NOMO-1 (cell line): ENCODE data around the gene JADE2.
"Not testable (repeated sequence)": the region's sequence is repeated elsewhere in the genome, so short reads cannot be mapped to it uniquely, and the experiment has no call there.

Experiments
- DNase-seq, 2 experiments: peaks; one replicate each; lab custom pipeline; 2025; ENCODE audit not compliant: unreplicated experiment in 2 of 2; lab: John Stamatoyannopoulos, UW

The JADE2 gene

GRCh38 chr5:134524826-134525682, at the start of gene JADE2:
Gene JADE2, plus strand, starts transcription at chr5:134525670. Its CDS starts 10,188 bp downstream, at chr5:134535858.
- DNase-seq, result peak; percentile 82 to 86

GRCh38 chr5:134477462-134478245, 47.8 kb upstream of the JADE2 start:
- DNase-seq, result no peak

DNA sequence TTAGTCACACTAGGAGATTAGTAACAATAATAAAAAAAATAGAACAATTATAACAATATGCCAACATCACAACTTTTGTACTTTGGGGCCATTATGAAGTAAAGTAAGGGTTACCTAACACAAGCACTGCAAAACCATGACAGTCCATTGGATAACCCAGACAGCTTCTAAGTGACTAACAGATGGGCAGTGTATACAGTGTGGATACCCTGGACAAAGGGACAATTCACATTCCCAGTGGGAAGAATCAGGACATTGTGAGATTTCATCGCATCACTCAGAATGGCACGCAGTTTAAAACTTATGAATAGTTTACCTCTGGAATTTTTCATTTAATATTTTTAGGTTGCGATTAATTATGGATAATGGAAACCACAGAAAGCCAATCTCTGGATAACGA, 45.6 kb upstream of the JADE2 start:
- no peak for DNase-seq

- no peak for DNase-seq
Measured at GRCh38 chr5:134489227-134489944, 36.1 kb upstream of the JADE2 start.

DNA sequence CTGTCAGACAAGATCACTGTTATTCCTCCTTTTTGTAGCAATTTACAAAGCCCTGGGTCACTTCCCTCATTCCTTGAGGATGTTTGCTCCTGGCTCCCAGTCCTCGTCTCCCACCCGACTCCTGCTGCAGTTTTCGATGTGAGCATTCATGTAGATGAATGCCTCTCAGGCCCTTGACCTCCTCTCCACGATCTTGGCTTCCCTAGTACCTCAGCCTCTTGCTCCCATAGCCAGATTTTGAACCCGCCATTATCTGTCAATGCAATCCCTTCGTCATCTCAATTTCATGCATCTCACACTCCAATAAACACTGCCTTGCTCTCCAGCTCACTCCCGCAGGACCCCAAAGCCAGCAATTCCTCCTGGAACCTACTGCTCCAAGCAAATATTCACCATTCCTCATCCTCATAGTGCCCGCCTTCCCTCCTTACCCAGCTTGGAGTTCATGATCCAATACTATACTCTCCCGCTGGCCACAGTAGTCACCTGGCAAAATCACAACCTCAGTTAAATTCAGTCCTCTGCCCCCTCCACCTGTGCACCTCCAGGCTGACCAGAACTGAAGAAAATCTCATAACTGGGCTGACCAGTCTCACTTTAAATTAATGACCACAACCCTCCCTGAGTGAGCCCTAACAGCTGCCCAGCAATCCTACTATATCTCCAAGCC, 35.1 kb upstream of the JADE2 start:
- DNase-seq, result no peak

DNA sequence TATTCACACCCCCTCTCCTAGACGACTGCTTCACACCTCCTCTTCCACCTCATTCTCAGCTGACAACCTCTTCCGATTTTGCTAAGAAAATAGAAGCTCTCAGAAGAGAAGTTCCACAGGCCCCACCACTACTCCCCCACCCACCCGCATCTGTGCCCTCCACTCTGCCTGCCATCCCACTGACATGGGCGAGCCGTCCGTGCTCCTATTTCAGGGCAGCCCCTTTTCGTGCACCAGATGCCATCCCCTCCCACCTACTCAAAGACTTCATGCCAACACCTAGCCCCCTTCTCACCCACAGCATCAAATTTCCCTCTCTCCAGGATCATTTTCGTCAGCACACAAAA, 34.6 kb upstream of the JADE2 start:
- no peak for DNase-seq

- DNase-seq, result no peak
Measured at GRCh38 chr5:134491841-134492442, 33.5 kb upstream of the JADE2 start.

GRCh38 chr5:134492568-134492967, 32.9 kb upstream of the JADE2 start:
- DNase-seq, result no peak

GRCh38 chr5:134493461-134494055, 31.9 kb upstream of the JADE2 start:
- DNase-seq, result peak; percentile 39 to 44

GRCh38 chr5:134494780-134495179, 30.7 kb upstream of the JADE2 start:
- DNase-seq, result peak; percentile 24 to 39

GRCh38 chr5:134499905-134500304, 25.6 kb upstream of the JADE2 start:
- not testable (repeated sequence) for DNase-seq

- DNase-seq, result no peak
Measured at GRCh38 chr5:134500699-134501430, 24.6 kb upstream of the JADE2 start.

GRCh38 chr5:134502259-134502658, 23.2 kb upstream of the JADE2 start:
- no peak for DNase-seq

- DNase-seq, result peak; percentile 93
Measured at GRCh38 chr5:134503088-134503936, 22.2 kb upstream of the JADE2 start.

GRCh38 chr5:134503937-134504437, 21.5 kb upstream of the JADE2 start:
- DNase-seq, result no peak

DNA sequence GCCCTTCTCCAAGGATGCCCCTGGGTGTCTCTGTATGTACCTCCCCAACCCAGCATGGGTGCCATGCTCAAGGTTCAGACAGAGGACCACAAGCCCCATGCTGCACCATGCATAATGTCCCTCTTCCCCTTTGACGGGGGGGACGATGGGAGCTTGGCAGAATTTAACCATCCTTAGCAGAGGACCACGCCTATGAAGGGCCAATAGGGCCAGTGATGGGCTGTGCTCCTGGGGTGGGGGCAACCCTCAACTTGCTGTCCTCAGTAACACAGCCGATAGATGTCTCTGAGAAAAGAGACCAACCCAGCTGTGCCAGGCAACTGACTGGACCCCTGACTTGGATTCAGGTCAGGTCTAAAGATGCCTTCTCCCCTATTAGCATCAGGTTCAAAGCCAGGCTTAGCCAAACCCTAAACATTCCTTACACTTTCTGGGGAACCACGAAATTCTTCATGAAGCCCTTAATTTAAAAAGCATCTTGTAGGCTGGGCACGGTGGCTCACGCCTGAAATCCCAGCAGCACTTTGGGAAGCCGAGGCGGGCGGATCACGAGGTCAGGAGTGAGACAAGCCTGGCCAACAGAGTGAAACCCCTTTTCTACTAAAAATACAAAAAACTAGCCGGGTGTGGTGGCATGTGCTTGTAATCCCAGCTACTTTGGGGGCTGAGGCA, 20.7 kb upstream of the JADE2 start:
- DNase-seq, result no peak
